GM12874 (cell line): ENCODE measurements around the gene TLN1.

Experiments used
- CTCF ChIP-seq: IDR thresholded peaks from 2 replicates; pipeline ENCODE4 v1.5.1; 2011; ENCODE audit warnings: low read depth, mild to moderate bottlenecking, control low read depth, low read length, moderate library complexity; ENCODE audit not compliant: insufficient read depth

The TLN1 gene

DNA sequence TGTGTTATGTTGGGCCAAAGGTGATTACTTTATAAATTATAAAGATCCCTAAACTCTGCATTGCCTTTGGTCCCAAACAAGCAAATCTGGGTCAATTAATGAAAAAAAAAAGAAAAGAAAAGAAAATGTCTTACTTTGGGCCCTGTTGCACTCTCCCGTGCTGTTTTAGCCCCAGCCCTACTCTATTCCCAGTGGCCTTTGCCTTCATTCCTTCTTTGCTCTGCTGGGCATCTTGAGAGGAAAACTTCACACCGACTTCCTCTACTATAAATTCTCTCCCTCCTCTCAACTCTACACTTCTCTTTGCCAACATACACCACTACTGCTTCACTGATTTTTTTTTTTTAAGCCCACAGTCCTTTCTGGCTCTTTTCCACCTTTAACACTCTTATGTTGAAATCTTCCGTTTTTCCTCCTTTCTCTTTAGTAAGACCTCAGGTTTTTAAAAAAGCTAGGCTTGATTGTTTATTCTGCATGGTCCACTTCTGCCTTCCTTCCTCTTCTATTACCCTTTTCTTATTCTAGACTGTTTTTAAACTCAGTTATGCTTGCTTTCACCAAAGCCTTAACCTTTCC, 26.6 kb upstream of the TLN1 start:
- TF ChIP-seq CTCF, result no peak

DNA sequence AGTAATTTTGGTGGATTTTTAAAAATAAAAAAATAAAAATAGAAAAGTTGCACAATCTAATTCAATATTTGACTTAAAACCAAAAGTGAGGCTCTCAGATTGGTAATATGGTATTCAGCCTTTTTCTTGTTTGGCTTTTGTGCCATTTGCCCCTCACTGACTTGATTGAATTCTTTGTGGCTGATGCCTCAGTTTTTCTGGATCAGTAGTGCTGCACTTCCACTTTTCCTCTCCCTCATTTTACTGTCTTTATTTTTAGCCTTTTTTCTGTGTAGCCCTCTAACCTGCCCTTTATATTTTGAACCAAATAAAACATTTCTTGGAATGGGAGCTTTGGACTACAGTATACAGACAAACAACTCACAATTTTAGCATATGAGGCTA, 25.9 kb upstream of the TLN1 start:
- TF ChIP-seq CTCF, result no peak

DNA sequence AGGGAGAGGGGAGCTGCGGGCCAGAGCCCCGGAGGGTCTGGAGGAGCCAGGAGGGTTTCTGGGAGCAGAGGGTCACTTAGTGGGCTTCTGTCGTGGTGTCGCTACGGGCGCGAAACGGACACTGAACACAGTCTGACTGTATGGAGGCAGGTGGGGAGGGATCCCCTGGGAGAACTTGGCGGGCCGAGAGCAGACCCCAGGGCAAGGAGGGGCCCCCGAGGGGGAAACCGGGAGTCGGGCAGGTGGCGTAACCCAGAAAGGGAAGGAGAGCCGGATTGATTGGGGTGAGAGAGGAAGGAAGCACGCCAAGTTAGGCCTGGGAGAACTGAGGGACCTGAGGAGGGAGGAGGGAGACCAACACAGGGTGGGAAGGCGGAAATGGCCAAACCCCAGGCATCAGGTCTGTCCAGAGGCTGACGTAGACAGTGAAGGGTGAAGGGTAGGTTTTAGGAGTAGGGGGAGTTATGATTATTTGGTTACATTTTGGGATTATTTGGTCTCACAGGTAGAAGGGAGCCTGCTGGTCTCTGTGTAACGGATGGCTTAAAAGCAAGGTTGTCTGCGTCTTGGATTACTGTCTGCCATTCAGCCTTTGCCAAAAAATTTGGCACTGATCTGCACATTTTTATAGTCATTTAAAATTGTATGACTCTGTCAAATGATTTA, 25.4 kb upstream of the TLN1 start:
- no peak for TF ChIP-seq CTCF

DNA sequence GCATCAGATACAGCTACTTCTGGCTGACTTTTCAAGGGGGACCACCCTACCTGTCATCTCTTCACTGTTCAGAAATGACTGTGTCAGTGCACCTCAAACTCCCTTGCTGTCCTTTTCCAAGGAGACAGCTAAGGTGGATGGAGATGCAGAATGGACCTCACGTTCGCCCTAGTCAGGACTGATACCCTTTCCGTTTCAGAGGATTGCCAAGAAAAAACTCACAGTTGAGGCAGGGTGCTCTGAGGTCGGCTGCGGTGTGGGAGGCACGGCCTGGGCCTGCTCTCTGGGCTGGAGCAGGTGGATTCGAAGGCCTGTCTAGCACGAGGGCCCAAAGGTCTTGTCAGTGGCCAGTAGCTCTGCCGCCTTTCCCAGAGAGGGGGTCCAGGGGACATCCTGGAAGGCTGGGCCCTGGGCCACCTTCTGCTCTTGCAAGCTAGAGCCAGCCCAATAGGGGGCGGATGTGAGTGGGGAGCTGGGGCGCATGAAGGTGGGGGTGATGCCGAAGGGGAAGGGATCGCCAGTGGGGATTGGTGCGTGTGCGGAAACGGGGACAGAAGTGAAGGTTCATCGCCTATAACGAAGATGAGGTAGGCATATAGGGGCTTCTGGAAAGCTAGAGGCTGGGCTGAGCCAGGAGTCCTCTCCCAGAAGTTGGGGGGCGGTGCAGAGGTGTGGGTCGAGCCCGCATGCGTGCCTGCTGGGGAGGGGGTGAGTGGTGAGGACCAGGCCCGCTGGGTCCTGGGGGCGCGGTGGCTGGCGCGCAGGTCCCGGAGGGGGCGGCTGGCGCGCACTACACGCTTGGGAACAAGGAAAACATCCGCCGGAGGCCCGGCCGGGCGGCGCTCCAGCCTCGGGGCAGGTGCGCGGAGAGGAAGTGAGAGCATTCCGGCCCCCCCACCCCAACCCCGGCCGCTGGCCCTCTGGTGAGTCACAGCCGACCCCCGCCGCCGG, 24.6 kb upstream of the TLN1 start:
- TF ChIP-seq CTCF, result peak; percentile 92

GRCh38 chr9:35755071-35755470, 23.1 kb upstream of the TLN1 start:
- no peak for TF ChIP-seq CTCF

- no peak for TF ChIP-seq CTCF
Observed at GRCh38 chr9:35754264-35754663, 22.3 kb upstream of the TLN1 start, which contains the start of gene MSMP. Gene MSMP, minus strand, starts transcription at chr9:35754276. Its CDS starts 147 bp downstream, at chr9:35754129.

GRCh38 chr9:35753466-35753865, 21.5 kb upstream of the TLN1 start:
- TF ChIP-seq CTCF, result no peak
